ENCODE results near the gene KCNJ3. TPM values are rescaled to one million over a fixed set of nuclear protein-coding genes. Genes with fewer than 3 reads are reported as not detected.

Gene KCNJ3
- total and polyA plus RNA-seq, 9 of the 15 experiments (the other 6 are each of a cell fraction or from before 2014, with no cell fraction given) = not detected

- in situ Hi-C loops (cut with MboI) (no loop called here), intact Hi-C loops (cut with micrococcal nuclease) (no loop called here)
- Histone ChIP-seq H2AFZ (ENCODE audit: low read depth, low read length) (no peak overlapping the region), H3K4me2 (ENCODE audit: insufficient read depth, low read length) (no peak overlapping the region), H3K79me2 (ENCODE audit: control insufficient read depth, insufficient read depth, low read length) (no peaks in the 10 kb centered on the region), H3K27me3 (ENCODE audit: control insufficient read depth in 2 of 2, insufficient read depth in 2 of 2, low read length in 2 of 2) (no peaks in the 10 kb centered on the region), H3K9me3 (replicated peaks; ENCODE audit: control insufficient read depth, insufficient read depth, low read depth, low read length) (no peaks in the 10 kb centered on the region), H3K27ac (ENCODE audit: extremely low read depth, low read depth, low read length) (no peak overlapping the region), H4K20me1 (replicated peaks; ENCODE audit: control insufficient read depth, insufficient read depth, low read length) (no peaks in the 10 kb centered on the region), H3K36me3 (ENCODE audit: control insufficient read depth, insufficient read depth, low read length) (no peaks in the 10 kb centered on the region), H3K4me1 (replicated peaks in 1 of 2; ENCODE audit: control insufficient read depth in 2 of 2, insufficient read depth in 2 of 2, low read length in 2 of 2) (no peaks in the 10 kb centered on the region), H3K4me3 (no peak overlapping the region), H3K9ac (ENCODE audit: insufficient read depth in 1 of 2, low read depth in 2 of 2, low read length in 2 of 2) (no peak overlapping the region), H3K9me1 (ENCODE audit: control insufficient read depth, insufficient read depth, low read length) (no peaks in the 10 kb centered on the region)
- ATAC-seq = no peak
- no TSS peak for BruUV-seq (replicated peaks)
- WGBS (ENCODE audit: insufficient coverage, low coverage, missing lambda C conversion rate) = 4% methylated on average over 1 of the region's 1 CpG
- DNase-seq (ENCODE audit: extremely low read depth in 1 of 4, low spot score in 3 of 4) = no peak
- ChIA-PET CTCF (ENCODE audit: low intra/inter-chr PET ratio) (no interaction called here), POLR2A (no interaction called here)
- no peak for FAIRE-seq
- no peak for TF ChIP-seq ZBTB17 (CRISPR knock-in tag; IDR thresholded peaks at IDR 0.05)
- TF ChIP-seq JUN (IDR thresholded peaks at IDR 0.05; ENCODE audit: borderline replicate concordance, low read depth, low read length) = no peak
- TF ChIP-seq JUN (CRISPR knock-in tag; IDR thresholded peaks at IDR 0.05; ENCODE audit: borderline replicate concordance) = no peak
- no peak for TF ChIP-seq ZNF79 (CRISPR knock-in tag; IDR thresholded peaks at IDR 0.05; ENCODE audit: low read depth)
- no peak for TF ChIP-seq ZNF407 (IDR thresholded peaks at IDR 0.05; ENCODE audit: low read depth)
- TF ChIP-seq MTA1 (IDR thresholded peaks at IDR 0.05; ENCODE audit: borderline replicate concordance) = no peak
- no peak for TF ChIP-seq ARHGAP35 (IDR thresholded peaks at IDR 0.05; ENCODE audit: partially characterized antibody)
- no peak for TF ChIP-seq HEY1 (CRISPR knock-in tag; IDR thresholded peaks at IDR 0.05; ENCODE audit: borderline replicate concordance)
- TF ChIP-seq NFYB (IDR thresholded peaks at IDR 0.05; ENCODE audit: extremely low read depth, insufficient read length) = no peak
- TF ChIP-seq ZNF655 (CRISPR knock-in tag; IDR thresholded peaks at IDR 0.05) = no peak
- TF ChIP-seq POLR2A (conservative IDR thresholded peaks at IDR 0.05) = no peak
- no peak for TF ChIP-seq IRF1 (CRISPR knock-in tag; IDR thresholded peaks at IDR 0.05; ENCODE audit: borderline replicate concordance)
- no peak for TF ChIP-seq MYBL2 (IDR thresholded peaks at IDR 0.05; ENCODE audit: low read depth)
- TF ChIP-seq MYBL2 (CRISPR knock-in tag; IDR thresholded peaks at IDR 0.05; ENCODE audit: borderline replicate concordance) = no peak
Measured at GRCh38 chr2:154813636-154814035, 115.1 kb downstream of the KCNJ3 start.
